ENCODE measurements around the gene PNKP. TPM values are rescaled to one million over a fixed set of nuclear protein-coding genes. Genes with fewer than 3 reads are reported as not detected.

The PNKP gene
- total RNA-seq, 1 experiment from 2014 or later = 130 TPM

DNA sequence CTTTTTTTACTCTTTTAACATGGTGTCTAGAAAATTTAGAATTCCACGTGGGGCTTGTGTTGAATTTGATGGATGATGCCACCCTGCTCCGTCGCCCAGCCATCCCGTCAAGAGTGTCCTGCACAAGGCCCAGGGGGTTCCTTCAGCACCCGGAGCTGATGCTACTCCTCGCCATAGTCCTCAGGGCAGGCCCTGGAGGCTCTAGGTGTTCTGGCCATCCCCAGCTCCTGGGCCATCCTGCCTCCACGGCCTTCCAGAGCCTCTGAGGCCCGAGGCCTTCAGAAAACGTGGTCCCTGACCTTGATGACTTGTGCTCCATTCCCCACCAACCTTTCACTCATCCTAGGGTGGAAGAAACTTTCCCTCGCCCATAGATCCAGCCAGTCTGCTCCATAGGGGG, 6.5 kb upstream of the PNKP start:
- Histone ChIP-seq H3K27me3 (replicated peaks; ENCODE audit: control insufficient read depth, insufficient read depth, low read length) (no peaks in the 10 kb centered on the region), H3K36me3 (ENCODE audit: control insufficient read depth, insufficient read depth, low read length) (peaks cover 4% of the 10 kb centered on the region), H3K4me1 (peaks cover 7% of the 10 kb centered on the region; the same call in 1 of the 2 replicates), H3K9me3 (no peaks in the 10 kb centered on the region), H3K4me3 (ENCODE audit: low read depth, low read length) (no peak overlapping the region)
- peaks cover 14% of the 10 kb centered on the region for H3K36me3 Mint-ChIP-seq (ENCODE audit: insufficient read depth, unreplicated experiment)
- H3K9me3 Mint-ChIP-seq (ENCODE audit: unreplicated experiment) = no peaks in the 10 kb centered on the region
- no peak overlapping the region for H3K27ac Mint-ChIP-seq (ENCODE audit: unreplicated experiment)
- POLR2A ChIA-PET = no interaction called here
- no peak overlapping the region for H3K4me3 Mint-ChIP-seq (ENCODE audit: unreplicated experiment)
- CTCF ChIA-PET = no interaction called here
- TF ChIP-seq CTCF (IDR thresholded peaks at IDR 0.05; ENCODE audit: insufficient read depth in 1 of 2, low read depth in 1 of 2, low read length in 1 of 2, severe bottlenecking in 1 of 2, unreplicated experiment in 1 of 2) = no peak
- DNase-seq = no peak
- BruUV-seq (replicated peaks) = no TSS peak
- H3K4me1 Mint-ChIP-seq (ENCODE audit: low read depth, unreplicated experiment) = no peaks in the 10 kb centered on the region
- intact Hi-C loops (cut with micrococcal nuclease; ENCODE audit: unreplicated experiment) = loop anchor here (10.0 kb wide), 1 partner anchor 441 kb away; no protein-coding TSS in a partner anchor
- H3K27me3 Mint-ChIP-seq (ENCODE audit: insufficient read depth, unreplicated experiment) = no peaks in the 10 kb centered on the region

DNA sequence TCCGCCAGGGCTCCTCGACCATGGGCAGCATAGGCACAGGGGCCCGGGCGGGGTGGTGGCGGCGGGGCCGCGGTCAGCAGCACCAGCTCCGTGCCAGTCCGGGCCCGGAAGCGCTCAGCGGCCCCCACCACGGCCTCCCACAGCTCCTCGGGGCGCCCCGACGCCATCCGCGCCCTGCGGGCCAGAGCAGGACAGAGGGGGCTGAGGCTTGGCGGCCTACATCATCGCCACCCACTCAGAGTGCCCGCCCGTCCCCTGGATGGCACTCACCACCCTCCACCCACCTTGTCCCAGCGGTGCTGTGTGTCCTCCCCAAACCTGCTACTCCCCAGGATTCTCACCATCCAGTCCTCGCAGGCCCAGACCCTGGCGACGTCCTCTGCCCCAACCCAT, 5.7 kb upstream of the PNKP start:
- ChIA-PET CTCF (no interaction called here), POLR2A (no interaction called here)
- Histone ChIP-seq H3K27me3 (replicated peaks; ENCODE audit: control insufficient read depth, insufficient read depth, low read length) (no peaks in the 10 kb centered on the region), H3K4me1 (peaks cover 10% of the 10 kb centered on the region), H3K36me3 (ENCODE audit: control insufficient read depth, insufficient read depth, low read length) (peaks cover 4% of the 10 kb centered on the region), H3K9me3 (no peaks in the 10 kb centered on the region), H3K4me3 (ENCODE audit: low read depth, low read length) (no peak overlapping the region)
- no TSS peak for BruUV-seq (replicated peaks)
- no peak overlapping the region for H3K27ac Mint-ChIP-seq (ENCODE audit: unreplicated experiment)
- H3K9me3 Mint-ChIP-seq (ENCODE audit: unreplicated experiment) = no peaks in the 10 kb centered on the region
- no peaks in the 10 kb centered on the region for H3K27me3 Mint-ChIP-seq (ENCODE audit: insufficient read depth, unreplicated experiment)
- TF ChIP-seq CTCF (IDR thresholded peaks at IDR 0.05; ENCODE audit: insufficient read depth in 1 of 2, low read depth in 1 of 2, low read length in 1 of 2, severe bottlenecking in 1 of 2, unreplicated experiment in 1 of 2) = no peak
- no peak overlapping the region for H3K4me3 Mint-ChIP-seq (ENCODE audit: unreplicated experiment)
- intact Hi-C loops (cut with micrococcal nuclease; ENCODE audit: unreplicated experiment) = loop anchor here (10.0 kb wide), 1 partner anchor 442 kb away; no protein-coding TSS in a partner anchor
- no peak for DNase-seq
- H3K36me3 Mint-ChIP-seq (ENCODE audit: insufficient read depth, unreplicated experiment) = peaks cover 14% of the 10 kb centered on the region
- no peaks in the 10 kb centered on the region for H3K4me1 Mint-ChIP-seq (ENCODE audit: low read depth, unreplicated experiment)

GRCh38 chr19:49872245-49873128, 5.1 kb upstream of the PNKP start:
- no peaks in the 10 kb centered on the region for H3K27me3 Mint-ChIP-seq (ENCODE audit: insufficient read depth, unreplicated experiment)
- POLR2A ChIA-PET = no interaction called here
- no peak for TF ChIP-seq CTCF (IDR thresholded peaks at IDR 0.05; ENCODE audit: insufficient read depth in 1 of 2, low read depth in 1 of 2, low read length in 1 of 2, severe bottlenecking in 1 of 2, unreplicated experiment in 1 of 2)
- H3K4me1 Mint-ChIP-seq (ENCODE audit: low read depth, unreplicated experiment) = no peaks in the 10 kb centered on the region
- no peak overlapping the region for H3K27ac Mint-ChIP-seq (ENCODE audit: unreplicated experiment)
- Histone ChIP-seq H3K27me3 (replicated peaks; ENCODE audit: control insufficient read depth, insufficient read depth, low read length) (no peaks in the 10 kb centered on the region), H3K36me3 (ENCODE audit: control insufficient read depth, insufficient read depth, low read length) (peaks cover 4% of the 10 kb centered on the region), H3K9me3 (no peaks in the 10 kb centered on the region), H3K4me1 (peaks cover 11% of the 10 kb centered on the region), H3K4me3 (ENCODE audit: low read depth, low read length) (no peak overlapping the region)
- no peak for DNase-seq
- no peaks in the 10 kb centered on the region for H3K9me3 Mint-ChIP-seq (ENCODE audit: unreplicated experiment)
- BruUV-seq (replicated peaks) = no TSS peak
- intact Hi-C loops (cut with micrococcal nuclease; ENCODE audit: unreplicated experiment) = loop anchor here (10.0 kb wide), 1 partner anchor 442 kb away; no protein-coding TSS in a partner anchor
- CTCF ChIA-PET = interaction anchor here (0.6 kb wide), 1 partner anchor 424 kb away, joined by 3 read pairs; no protein-coding TSS in a partner anchor
- peak overlapping the region; percentile 27 for H3K4me3 Mint-ChIP-seq (ENCODE audit: unreplicated experiment)
- H3K36me3 Mint-ChIP-seq (ENCODE audit: insufficient read depth, unreplicated experiment) = peaks cover 19% of the 10 kb centered on the region

Data from Caco-2 (cell line).